Measurements from ENCODE around the gene STRN4. TPM values are rescaled to one million over a fixed set of nuclear protein-coding genes. Genes with fewer than 3 reads are reported as not detected.

STRN4 gene
- total and polyA plus RNA-seq, 9 of the 15 experiments (the other 6 are each of a cell fraction or from before 2014, with no cell fraction given): 0.62 to 83.7 (median 36.9) TPM

GRCh38 chr19:46714444-46715106, 31.7 kb downstream of the STRN4 start:
- Histone ChIP-seq H3K9me3 (replicated peaks; ENCODE audit: control insufficient read depth, insufficient read depth, low read depth, low read length) (no peaks in the 10 kb centered on the region), H3K4me2 (ENCODE audit: insufficient read depth, low read length) (peak overlapping the region; percentile 94), H3K27me3 (ENCODE audit: control insufficient read depth in 2 of 2, insufficient read depth in 2 of 2, low read length in 2 of 2) (no peaks in the 10 kb centered on the region), H3K4me1 (replicated peaks in 1 of 2; ENCODE audit: control insufficient read depth in 2 of 2, insufficient read depth in 2 of 2, low read length in 2 of 2) (peaks cover 22 to 56% of the 10 kb centered on the region in 2 experiments), H3K36me3 (ENCODE audit: control insufficient read depth, insufficient read depth, low read length) (peaks cover 27% of the 10 kb centered on the region; the same call in 1 of the 3 replicates), H3K9me1 (ENCODE audit: control insufficient read depth, insufficient read depth, low read length) (no peaks in the 10 kb centered on the region), H3K27ac (ENCODE audit: extremely low read depth, low read depth, low read length) (peak overlapping the region; percentile 89), H2AFZ (ENCODE audit: low read depth, low read length) (peak overlapping the region; percentile 71), H3K9ac (ENCODE audit: insufficient read depth in 1 of 2, low read depth in 2 of 2, low read length in 2 of 2) (peak overlapping the region; percentile 85 to 86), H4K20me1 (replicated peaks; ENCODE audit: control insufficient read depth, insufficient read depth, low read length) (peaks cover 4% of the 10 kb centered on the region; the same call in 1 of the 2 replicates), H3K79me2 (ENCODE audit: control insufficient read depth, insufficient read depth, low read length) (peaks cover 27% of the 10 kb centered on the region), H3K4me3 (peak overlapping the region; percentile 70)
- no peak for DNase-seq (ENCODE audit: extremely low read depth in 1 of 4, low spot score in 3 of 4)
- in situ Hi-C loops (cut with MboI) (no loop called here), intact Hi-C loops (cut with micrococcal nuclease) (no loop called here)
- ChIA-PET CTCF (ENCODE audit: low intra/inter-chr PET ratio) (no interaction called here), POLR2A (interaction anchor here (0.5 to 2.7 kb wide), 13 partner anchors 9 to 922 kb away, joined by 3 to 10 read pairs (median 4); partner anchors contain the start of genes CALM3, DMWD and SLC1A5)
- no TSS peak for BruUV-seq (replicated peaks)
- 5% methylated on average over 7 of the region's 12 CpGs for WGBS (ENCODE audit: insufficient coverage, low coverage, missing lambda C conversion rate)
- FAIRE-seq: peak; percentile 6
- ATAC-seq: peak; percentile 1
- peak; percentile 97; the same call in 1 of the 2 replicates for TF ChIP-seq IRF2 (CRISPR knock-in tag; IDR thresholded peaks at IDR 0.05)
- TF ChIP-seq CHD1 (IDR thresholded peaks at IDR 0.05; ENCODE audit: low read length): peak; percentile 62
- peak; percentile 71 for TF ChIP-seq ZEB2 (IDR thresholded peaks at IDR 0.05)
- TF ChIP-seq, protein P1, sequence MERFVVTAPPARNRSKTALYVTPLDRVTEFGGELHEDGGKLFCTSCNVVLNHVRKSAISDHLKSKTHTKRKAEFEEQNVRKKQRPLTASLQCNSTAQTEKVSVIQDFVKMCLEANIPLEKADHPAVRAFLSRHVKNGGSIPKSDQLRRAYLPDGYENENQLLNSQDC (CRISPR knock-in tag; IDR thresholded peaks at IDR 0.05): no peak
- TF ChIP-seq SMARCE1 (IDR thresholded peaks at IDR 0.05): 0 out of 2 replicates have a peak, but pooled peaks have one; percentile 41
- no peak for TF ChIP-seq RUNX1 (IDR thresholded peaks at IDR 0.05; ENCODE audit: low read depth)
- peak; percentile 47; the same call in 1 of the 2 replicates for TF ChIP-seq PHF8 (IDR thresholded peaks at IDR 0.05; ENCODE audit: borderline replicate concordance, low read length)
- TF ChIP-seq THAP12 (CRISPR knock-in tag; IDR thresholded peaks at IDR 0.05): 0 out of 2 replicates have a peak, but pooled peaks have one; percentile 43
- TF ChIP-seq STAG1 (CRISPR knock-in tag; IDR thresholded peaks at IDR 0.05; ENCODE audit: borderline replicate concordance): no peak
- TF ChIP-seq VEZF1 (CRISPR knock-in tag; IDR thresholded peaks at IDR 0.05): peak; percentile 7
- TF ChIP-seq BCOR (IDR thresholded peaks at IDR 0.05): 0 out of 2 replicates have a peak, but pooled peaks have one; percentile 11
- TF ChIP-seq DPF2 (IDR thresholded peaks at IDR 0.05): 0 out of 2 replicates have a peak, but pooled peaks have one; percentile 17
- peak; percentile 33; the same call in 1 of the 2 replicates for TF ChIP-seq FOXM1 (IDR thresholded peaks at IDR 0.05; ENCODE audit: low read depth)
- no peak for TF ChIP-seq FOXM1 (CRISPR knock-in tag; IDR thresholded peaks at IDR 0.05; ENCODE audit: low read depth)
- TF ChIP-seq, protein P2, sequence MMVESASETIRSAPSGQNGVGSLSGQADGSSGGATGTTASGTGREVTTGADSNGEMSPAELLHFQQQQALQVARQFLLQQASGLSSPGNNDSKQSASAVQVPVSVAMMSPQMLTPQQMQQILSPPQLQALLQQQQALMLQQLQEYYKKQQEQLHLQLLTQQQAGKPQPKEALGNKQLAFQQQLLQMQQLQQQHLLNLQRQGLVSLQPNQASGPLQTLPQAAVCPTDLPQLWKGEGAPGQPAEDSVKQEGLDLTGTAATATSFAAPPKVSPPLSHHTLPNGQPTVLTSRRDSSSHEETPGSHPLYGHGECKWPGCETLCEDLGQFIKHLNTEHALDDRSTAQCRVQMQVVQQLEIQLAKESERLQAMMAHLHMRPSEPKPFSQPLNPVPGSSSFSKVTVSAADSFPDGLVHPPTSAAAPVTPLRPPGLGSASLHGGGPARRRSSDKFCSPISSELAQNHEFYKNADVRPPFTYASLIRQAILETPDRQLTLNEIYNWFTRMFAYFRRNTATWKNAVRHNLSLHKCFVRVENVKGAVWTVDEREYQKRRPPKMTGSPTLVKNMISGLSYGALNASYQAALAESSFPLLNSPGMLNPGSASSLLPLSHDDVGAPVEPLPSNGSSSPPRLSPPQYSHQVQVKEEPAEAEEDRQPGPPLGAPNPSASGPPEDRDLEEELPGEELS (CRISPR knock-in tag; IDR thresholded peaks at IDR 0.05; ENCODE audit: borderline replicate concordance): no peak
- TF ChIP-seq SAP30 (IDR thresholded peaks at IDR 0.05; ENCODE audit: borderline replicate concordance, insufficient read depth, low read depth, low read length, poor library complexity, severe bottlenecking): peak; percentile 33
